ENCODE measurements around the gene SUFU. TPM values are rescaled to one million over a fixed set of nuclear protein-coding genes. Genes with fewer than 3 reads are reported as not detected.

SUFU gene
- total RNA-seq, 1 donor from 2014 or later, result 16.9 TPM

DNA sequence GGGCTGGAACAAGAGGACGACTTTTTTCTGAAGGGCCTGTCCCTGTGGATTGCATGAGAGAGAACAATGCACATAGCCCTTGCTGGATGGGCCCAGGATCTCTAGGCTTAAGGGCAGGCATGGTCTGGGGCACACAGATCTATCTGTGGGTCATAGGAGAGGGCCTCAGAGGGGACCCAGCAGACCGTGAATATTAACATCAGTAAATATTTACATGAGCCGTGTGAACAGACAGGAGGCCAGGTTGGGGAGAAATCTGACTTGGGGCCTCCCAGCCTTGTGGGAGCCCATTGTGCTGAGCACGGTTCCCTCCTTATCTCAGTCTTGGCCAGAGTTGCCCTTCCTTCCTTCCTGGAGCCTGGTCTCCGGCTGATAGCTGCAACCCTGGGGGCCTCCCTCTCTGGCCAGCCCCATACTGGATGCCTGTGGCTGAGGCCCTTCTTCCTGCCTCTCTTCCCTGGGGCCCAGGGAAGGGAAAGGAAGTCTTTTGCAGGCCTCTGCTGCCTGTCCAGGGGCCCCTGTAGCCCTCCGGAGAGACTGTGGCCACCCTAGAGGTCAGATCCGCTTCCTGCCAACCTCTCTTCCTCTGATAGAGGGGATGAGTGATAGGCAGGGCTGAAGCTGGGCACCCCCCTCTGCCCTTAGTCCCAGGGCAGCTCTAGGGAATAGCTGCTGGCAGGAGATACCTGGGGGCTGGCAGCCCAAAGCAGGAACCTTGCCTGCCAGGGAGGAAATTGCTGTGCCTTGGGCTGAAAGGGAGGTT, 96.0 kb downstream of the SUFU start:
- Mint-ChIP-seq H3K9me3 (ENCODE audit: unreplicated experiment) (no peaks in the 10 kb centered on the region), H3K4me1 (ENCODE audit: unreplicated experiment) (peaks cover 6% of the 10 kb centered on the region), H3K27me3 (ENCODE audit: unreplicated experiment) (no peaks in the 10 kb centered on the region), H3K27ac (ENCODE audit: unreplicated experiment) (no peak overlapping the region), H3K4me3 (ENCODE audit: unreplicated experiment) (no peak overlapping the region), H3K36me3 (ENCODE audit: unreplicated experiment) (peaks cover 22% of the 10 kb centered on the region)
- DNase-seq (ENCODE audit: extremely low spot score, unreplicated experiment), result no peak
- TF ChIP-seq, protein P1, sequence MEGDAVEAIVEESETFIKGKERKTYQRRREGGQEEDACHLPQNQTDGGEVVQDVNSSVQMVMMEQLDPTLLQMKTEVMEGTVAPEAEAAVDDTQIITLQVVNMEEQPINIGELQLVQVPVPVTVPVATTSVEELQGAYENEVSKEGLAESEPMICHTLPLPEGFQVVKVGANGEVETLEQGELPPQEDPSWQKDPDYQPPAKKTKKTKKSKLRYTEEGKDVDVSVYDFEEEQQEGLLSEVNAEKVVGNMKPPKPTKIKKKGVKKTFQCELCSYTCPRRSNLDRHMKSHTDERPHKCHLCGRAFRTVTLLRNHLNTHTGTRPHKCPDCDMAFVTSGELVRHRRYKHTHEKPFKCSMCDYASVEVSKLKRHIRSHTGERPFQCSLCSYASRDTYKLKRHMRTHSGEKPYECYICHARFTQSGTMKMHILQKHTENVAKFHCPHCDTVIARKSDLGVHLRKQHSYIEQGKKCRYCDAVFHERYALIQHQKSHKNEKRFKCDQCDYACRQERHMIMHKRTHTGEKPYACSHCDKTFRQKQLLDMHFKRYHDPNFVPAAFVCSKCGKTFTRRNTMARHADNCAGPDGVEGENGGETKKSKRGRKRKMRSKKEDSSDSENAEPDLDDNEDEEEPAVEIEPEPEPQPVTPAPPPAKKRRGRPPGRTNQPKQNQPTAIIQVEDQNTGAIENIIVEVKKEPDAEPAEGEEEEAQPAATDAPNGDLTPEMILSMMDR (IDR thresholded peaks at IDR 0.05), result no peak

DNA sequence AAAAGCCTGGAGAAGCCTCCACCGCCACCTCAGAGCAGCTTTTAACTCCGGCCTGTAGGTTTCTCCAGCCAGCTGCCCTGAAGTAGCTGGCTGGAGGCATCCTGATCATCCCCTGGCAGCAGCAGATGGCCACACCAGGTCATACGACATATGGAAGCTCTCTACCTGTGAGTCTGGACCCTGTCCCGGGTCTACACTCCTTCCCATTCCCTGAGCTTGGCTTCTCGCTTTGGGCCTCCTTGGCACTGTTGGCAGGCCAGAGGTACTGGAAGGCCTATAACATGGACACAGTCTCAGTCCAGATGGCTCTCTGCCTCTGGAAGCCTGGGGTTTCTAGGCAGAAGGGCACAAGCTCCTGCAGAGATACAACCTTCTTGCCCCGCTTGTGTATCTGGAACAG, 97.0 kb downstream of the SUFU start:
- Mint-ChIP-seq H3K4me1 (ENCODE audit: unreplicated experiment) (peaks cover 6% of the 10 kb centered on the region), H3K36me3 (ENCODE audit: unreplicated experiment) (peaks cover 22% of the 10 kb centered on the region), H3K9me3 (ENCODE audit: unreplicated experiment) (no peaks in the 10 kb centered on the region), H3K4me3 (ENCODE audit: unreplicated experiment) (no peak overlapping the region), H3K27me3 (ENCODE audit: unreplicated experiment) (no peaks in the 10 kb centered on the region), H3K27ac (ENCODE audit: unreplicated experiment) (no peak overlapping the region)
- DNase-seq (ENCODE audit: extremely low spot score, unreplicated experiment), result no peak
- TF ChIP-seq, protein P1 (IDR thresholded peaks at IDR 0.05), result no peak

DNA sequence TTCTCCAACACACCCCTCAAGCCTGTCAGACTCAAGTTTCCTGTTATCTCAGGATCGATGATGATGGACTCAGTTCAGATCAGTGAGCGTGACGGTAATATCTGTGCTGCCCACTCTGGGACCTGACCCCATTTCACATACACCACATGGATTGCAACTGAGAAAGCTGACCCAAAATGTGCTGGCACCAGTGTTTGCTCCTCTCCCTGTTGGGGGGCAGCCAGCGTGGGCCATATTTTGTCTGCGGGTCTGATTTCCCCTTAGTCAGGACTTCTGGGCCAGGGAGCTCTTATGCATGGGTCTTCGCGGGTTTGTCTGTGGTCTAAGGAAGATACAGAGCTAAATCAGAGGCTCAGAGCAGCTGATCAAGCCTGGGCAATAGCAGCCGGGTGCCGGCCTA, 97.9 kb downstream of the SUFU start:
- peaks cover 25% of the 10 kb centered on the region for H3K36me3 Mint-ChIP-seq (ENCODE audit: unreplicated experiment)
- no peak for DNase-seq (ENCODE audit: extremely low spot score, unreplicated experiment)
- H3K27me3 Mint-ChIP-seq (ENCODE audit: unreplicated experiment), result no peaks in the 10 kb centered on the region
- H3K4me3 Mint-ChIP-seq (ENCODE audit: unreplicated experiment), result no peak overlapping the region
- peaks cover 6% of the 10 kb centered on the region for H3K4me1 Mint-ChIP-seq (ENCODE audit: unreplicated experiment)
- TF ChIP-seq, protein P1 (IDR thresholded peaks at IDR 0.05), result no peak
- no peaks in the 10 kb centered on the region for H3K9me3 Mint-ChIP-seq (ENCODE audit: unreplicated experiment)
- H3K27ac Mint-ChIP-seq (ENCODE audit: unreplicated experiment), result no peak overlapping the region

DNA sequence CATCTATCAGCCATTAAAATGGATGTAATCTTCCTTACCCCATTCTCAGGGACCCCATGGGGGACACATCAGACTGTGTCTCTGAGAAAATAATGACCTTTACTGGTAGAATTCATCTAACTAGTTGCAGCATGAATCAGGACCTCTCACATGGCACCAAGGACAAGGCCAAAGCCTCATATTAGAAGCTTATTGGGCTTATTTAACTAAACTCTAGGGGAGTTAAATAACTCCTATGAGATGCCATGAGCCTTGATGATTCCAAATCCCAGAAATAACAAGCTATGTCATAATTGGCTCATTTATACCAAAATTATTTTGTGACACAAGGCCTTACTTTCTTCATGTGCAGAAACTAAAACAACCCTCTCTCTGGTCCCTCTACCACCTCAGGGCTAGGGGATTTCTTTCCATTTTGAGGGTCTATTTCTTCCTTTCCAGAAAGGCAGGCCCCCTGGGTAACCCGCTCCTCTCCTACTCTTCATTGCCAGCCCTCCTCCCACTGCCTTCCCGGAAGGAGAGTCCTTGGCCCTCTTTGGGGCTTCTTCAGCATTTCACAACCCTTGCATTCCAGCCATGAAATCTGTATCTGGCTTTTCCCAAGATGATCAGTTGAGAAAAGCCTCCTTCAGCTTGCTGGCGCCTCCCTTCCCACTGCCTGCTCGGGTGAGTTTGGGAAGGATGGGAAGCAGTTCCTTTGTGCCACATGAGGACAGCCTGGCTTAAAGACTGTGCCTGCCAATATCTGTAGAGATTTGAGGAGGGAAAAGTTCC, 98.7 kb downstream of the SUFU start:
- DNase-seq (ENCODE audit: extremely low spot score, unreplicated experiment), result no peak
- Mint-ChIP-seq H3K27ac (ENCODE audit: unreplicated experiment) (no peak overlapping the region), H3K4me3 (ENCODE audit: unreplicated experiment) (no peak overlapping the region), H3K9me3 (ENCODE audit: unreplicated experiment) (no peaks in the 10 kb centered on the region), H3K36me3 (ENCODE audit: unreplicated experiment) (peaks cover 23% of the 10 kb centered on the region), H3K27me3 (ENCODE audit: unreplicated experiment) (no peaks in the 10 kb centered on the region), H3K4me1 (ENCODE audit: unreplicated experiment) (peaks cover 6% of the 10 kb centered on the region)
- TF ChIP-seq, protein P1 (IDR thresholded peaks at IDR 0.05), result no peak

DNA sequence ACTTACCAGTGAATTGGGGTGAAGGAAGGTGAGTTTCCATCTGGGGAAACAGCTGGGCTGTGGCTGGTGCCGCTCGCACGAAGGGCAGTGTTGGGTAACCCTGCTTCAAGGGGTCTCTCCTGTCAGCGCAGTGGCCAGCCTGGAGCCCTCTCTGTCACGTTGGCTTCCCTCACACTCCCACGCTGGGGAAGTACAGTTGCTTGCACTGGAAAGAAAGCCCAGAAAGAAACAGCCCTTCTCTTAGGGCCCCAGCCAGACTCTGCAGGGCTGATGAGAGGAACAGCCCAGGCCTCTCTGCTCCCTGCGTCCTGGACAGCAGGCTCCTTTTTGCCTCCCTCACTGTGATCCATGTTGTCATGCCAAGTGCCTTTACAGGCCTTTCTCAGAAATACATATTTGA, 100.2 kb downstream of the SUFU start:
- Mint-ChIP-seq H3K27me3 (ENCODE audit: unreplicated experiment) (no peaks in the 10 kb centered on the region), H3K9me3 (ENCODE audit: unreplicated experiment) (no peaks in the 10 kb centered on the region), H3K36me3 (ENCODE audit: unreplicated experiment) (peaks cover 19% of the 10 kb centered on the region), H3K27ac (ENCODE audit: unreplicated experiment) (no peak overlapping the region), H3K4me3 (ENCODE audit: unreplicated experiment) (no peak overlapping the region), H3K4me1 (ENCODE audit: unreplicated experiment) (peaks cover 6% of the 10 kb centered on the region)
- TF ChIP-seq, protein P1 (IDR thresholded peaks at IDR 0.05), result no peak
- DNase-seq (ENCODE audit: extremely low spot score, unreplicated experiment), result no peak
